NCI-H524 (cell line): ENCODE measurements around the gene HEATR1.
"Not testable (repeated sequence)": the region's sequence is repeated elsewhere in the genome, so short reads cannot be mapped to it uniquely, and the experiment has no call there.

Experiments
- DNase-seq, 2 experiments: peaks; one replicate each; lab custom pipeline; 2025; lab: John Stamatoyannopoulos, UW

HEATR1 gene

DNA sequence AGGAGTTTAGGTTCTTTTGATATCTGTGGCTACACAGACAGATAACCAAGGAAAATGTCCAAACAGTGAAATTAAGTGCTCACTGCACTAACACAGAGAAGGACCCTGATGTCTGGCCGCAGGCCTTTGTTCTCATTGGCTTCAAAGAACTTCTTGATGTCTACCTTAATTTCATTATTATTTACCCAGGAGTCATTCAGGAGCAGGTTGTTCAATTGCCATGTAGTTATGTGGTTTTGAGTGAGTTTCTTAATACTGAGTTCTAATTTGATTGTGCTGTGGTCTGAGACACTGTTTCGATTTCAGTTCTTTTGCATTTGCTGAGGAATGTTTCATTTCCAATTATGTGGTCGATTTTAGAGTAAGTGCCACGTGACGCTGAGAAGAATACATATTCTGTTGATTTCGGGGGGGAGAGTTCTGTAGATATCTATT lies 95.7 kb downstream of the HEATR1 start:
- no peak for DNase-seq

- no peak for DNase-seq
Observed at GRCh38 chr1:236507022-236507700, 97.2 kb downstream of the HEATR1 start.

- not testable (repeated sequence) for DNase-seq
Observed at GRCh38 chr1:236504338-236504737, 100.0 kb downstream of the HEATR1 start.

DNA sequence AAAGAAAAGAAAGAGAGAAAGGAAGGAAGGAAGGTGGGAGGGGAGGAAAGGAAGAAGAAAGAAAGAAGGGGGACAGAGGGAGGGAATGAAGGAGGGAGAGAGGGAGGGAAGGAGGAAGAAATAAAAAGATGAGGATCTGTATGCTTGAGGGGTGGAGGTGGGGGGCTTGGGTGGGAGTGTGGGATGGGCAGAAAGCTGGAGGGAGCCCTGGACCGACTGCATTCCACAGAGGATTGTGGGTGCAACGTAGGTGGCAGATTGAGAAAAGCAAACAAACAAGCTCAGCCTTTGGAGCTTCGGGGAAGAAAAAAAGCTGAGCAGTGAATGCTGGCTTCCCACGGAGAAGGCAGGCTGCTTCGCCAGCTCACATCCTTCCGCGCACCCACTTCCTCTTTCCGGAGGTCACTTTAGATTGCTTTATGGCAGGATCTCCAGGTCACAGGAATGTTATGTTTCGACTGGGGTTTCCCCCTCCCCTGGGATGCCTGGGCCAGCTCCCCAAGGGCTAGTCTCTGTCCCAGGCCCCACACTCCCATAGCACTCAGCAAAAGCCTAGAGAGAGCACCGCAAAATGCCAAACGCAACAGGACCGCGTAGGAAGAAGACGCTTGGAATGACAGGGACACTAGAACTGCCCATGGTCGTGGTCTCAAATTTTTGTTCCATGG lies 101.2 kb downstream of the HEATR1 start:
- no peak for DNase-seq

- no peak for DNase-seq
Observed at GRCh38 chr1:236502579-236502971, 101.7 kb downstream of the HEATR1 start.

- DNase-seq = no peak
Observed at GRCh38 chr1:236501093-236501492, 103.2 kb downstream of the HEATR1 start.
